Endothelial cell of umbilical vein (primary cell): Measurements from ENCODE around the gene ADGRG1. TPM values are rescaled to one million over a fixed set of nuclear protein-coding genes. Genes with fewer than 3 reads are reported as not detected.

Source experiments
- BruUV-seq: library from RNA; stranded (reverse); fragments of 400-500 nt; replicated peaks from 2 replicates; lab custom pipeline; 2021; lab: Mats Ljungman, UMichigan
- CTCF ChIA-PET: fragments of 300-600, 350-600 bp; sonication (Branson Sonifier 250); formaldehyde crosslinking; loops from one replicate; lab custom pipeline; 2021; ENCODE audit warnings: antibody characterized with exemption, inconsistent platforms; lab: Charles Lee
- POLR2A ChIA-PET: fragments of 300-600, 350-600 bp; sonication (Branson Sonifier 250); formaldehyde crosslinking; loops from one replicate; lab custom pipeline; 2021; ENCODE audit warnings: antibody characterized with exemption, inconsistent platforms; lab: Charles Lee
- DNase-seq: peaks from one replicate; pipeline ENCODE4 v3.0.0-alpha.2; 2011; ENCODE audit warnings: low read depth, low spot score
- FAIRE-seq: peaks from 2 replicates; lab custom pipeline; 2011; peaks lifted over from hg19 to GRCh38; lab: Jason Lieb, UNC
- H2AFZ ChIP-seq: 2 replicates; pipeline ENCODE4 v1.6.0; 2012; ENCODE audit warnings: low read depth, low read length, control low read depth, inconsistent platforms
- H3K27ac ChIP-seq: 2 replicates; pipeline ENCODE4 v1.5.1; 2011; ENCODE audit warnings: low read depth, mild to moderate bottlenecking, control low read depth, low read length, moderate library complexity; ENCODE audit not compliant: insufficient read depth
- H3K27me3 ChIP-seq, 2 experiments: 2 replicates each; pipeline versions ENCODE4 v1.6.0 to v1.6.1; 2011; ENCODE audit warnings: low read length in 2 of 2, mixed read lengths in 1 of 2; ENCODE audit not compliant: control insufficient read depth in 2 of 2, insufficient read depth in 2 of 2
- H3K36me3 ChIP-seq, 2 experiments: 2 replicates in 1 of 2; 3 replicates in 1 of 2; pipeline ENCODE4 v1.5.1; 2011; ENCODE audit warnings: low read length in 2 of 2, mild to moderate bottlenecking in 1 of 2, moderate library complexity in 1 of 2; ENCODE audit not compliant: control insufficient read depth in 2 of 2, insufficient read depth in 2 of 2; ENCODE audit errors: extremely low read depth in 1 of 2
- H3K4me1 ChIP-seq: 3 replicates; pipeline ENCODE4 v1.5.1; 2011; ENCODE audit warnings: mild to moderate bottlenecking, low read length; ENCODE audit not compliant: control insufficient read depth, insufficient read depth; ENCODE audit errors: extremely low read depth
- H3K4me2 ChIP-seq: 2 replicates; pipeline ENCODE4 v1.6.1; 2011; ENCODE audit warnings: low read length, control low read depth, mixed read lengths; ENCODE audit not compliant: insufficient read depth
- H3K4me3 ChIP-seq, 3 experiments: fragments of 200-600 bp in 1 of 3; sonication (generic), shearing (Covaris generic) in 1 of 3; replicated peaks in 1 of 3; 2 replicates each; pipeline ENCODE4 v1.5.1; 2011 to 2016; ENCODE audit warnings: control low read depth in 3 of 3, low read length in 3 of 3, mild to moderate bottlenecking in 2 of 3, inconsistent platforms in 1 of 3, low read depth in 1 of 3, moderate library complexity in 1 of 3; ENCODE audit not compliant: insufficient read depth in 1 of 3
- H3K79me2 ChIP-seq: 2 replicates; pipeline ENCODE4 v1.6.0; 2012; ENCODE audit warnings: low read length, inconsistent platforms; ENCODE audit not compliant: control insufficient read depth, insufficient read depth
- H3K9ac ChIP-seq: replicated peaks from 2 replicates; pipeline ENCODE3; 2011; ENCODE audit warnings: low read length, control low read depth; ENCODE audit not compliant: insufficient read depth; ENCODE audit errors: extremely low read depth
- H3K9me1 ChIP-seq: replicated peaks from 3 replicates; pipeline ENCODE4 v1.6.0; 2011; ENCODE audit warnings: mild to moderate bottlenecking, low read length; ENCODE audit not compliant: control insufficient read depth, insufficient read depth; ENCODE audit errors: extremely low read depth
- H3K9me3 ChIP-seq: replicated peaks from 2 replicates; pipeline ENCODE4 v1.5.1; 2012; ENCODE audit warnings: low read length, inconsistent platforms; ENCODE audit not compliant: control insufficient read depth, insufficient read depth
- H4K20me1 ChIP-seq: replicated peaks from 2 replicates; pipeline ENCODE3; 2011; ENCODE audit warnings: mild to moderate bottlenecking, low read length; ENCODE audit not compliant: control insufficient read depth, insufficient read depth; ENCODE audit errors: extremely low read depth
- CTCF ChIP-seq, 2 donors: IDR thresholded peaks; 1 replicate in 1 of 2; 2 replicates in 1 of 2; pipeline ENCODE4 v1.5.1; 2011; ENCODE audit warnings: low read length in 2 of 2, mild to moderate bottlenecking in 2 of 2, moderate library complexity in 2 of 2, control low read depth in 1 of 2, inconsistent platforms in 1 of 2, low read depth in 1 of 2; ENCODE audit not compliant: insufficient read depth in 1 of 2; ENCODE audit errors: extremely low read depth in 1 of 2
- EZH2 ChIP-seq: IDR thresholded peaks from 2 replicates; pipeline ENCODE4 v1.6.1; 2012; ENCODE audit warnings: borderline replicate concordance, low read depth, mild to moderate bottlenecking, moderate library complexity, low read length, inconsistent platforms; ENCODE audit not compliant: severe bottlenecking
- GATA2 ChIP-seq: IDR thresholded peaks from 2 replicates; pipeline ENCODE4 v1.7.0; 2011; ENCODE audit warnings: low read depth, mild to moderate bottlenecking, moderate library complexity, mixed read lengths, low read length; ENCODE audit not compliant: insufficient read length, insufficient read depth
- MAX ChIP-seq: IDR thresholded peaks from 2 replicates; pipeline ENCODE4 v1.6.1; 2011; ENCODE audit not compliant: insufficient read depth, insufficient read length
- dilution Hi-C: fragments of 300-500 bp; cut with MboI; formaldehyde crosslinking; loops from one replicate; pipeline ENCODE4 v1.15.0; 2019; ENCODE audit warnings: low sequenced_read_pairs; ENCODE audit not compliant: extremely low pct_ligation_motif_present
- intact Hi-C: fragments of 100-400 bp; cut with micrococcal nuclease; formaldehyde crosslinking; loops from one replicate; pipeline ENCODE4 v1.10.0; 2022
- polyA plus RNA-seq, 4 experiments: library from polyadenylated mRNA; depleted of rRNA in 3 of 4; stranded (reverse) in 3 of 4; unstranded in 1 of 4; fragments of >200 nt; gene quantifications; 2 replicates each; pipeline versions ENCODE4 v1.2.1 to v1.2.3, GENCODE V29; 2011 to 2012; ENCODE audit warnings: missing spikeins in 1 of 4
- total RNA-seq: library from RNA; stranded (reverse); gene quantifications from 2 replicates; pipeline ENCODE4 v1.2.3, GENCODE V29; 2021

The ADGRG1 gene
- total and polyA plus RNA-seq, 2 donors (not counting 3 experiments of a cell fraction or from before 2014, with no cell fraction given), result 45.6 to 92.5 TPM

- DNase-seq, result peak; percentile 60
- BruUV-seq, result no TSS peak
- H3K79me2 ChIP-seq, result peaks cover 38% of the 10 kb centered on the region
- peaks cover 34% of the 10 kb centered on the region for H3K4me1 ChIP-seq
- TF ChIP-seq CTCF (IDR thresholded peaks at IDR 0.05; ENCODE audit: extremely low read depth in 1 of 2, insufficient read depth in 1 of 2, low read depth in 1 of 2, low read length in 2 of 2), result peak; percentile 16 to 34
- no peak for TF ChIP-seq GATA2
- dilution Hi-C loops, result no loop called here
- no peaks in the 10 kb centered on the region for H4K20me1 ChIP-seq
- H3K27me3 ChIP-seq, result no peaks in the 10 kb centered on the region
- CTCF ChIA-PET, result interaction anchor here (0.7 to 3.0 kb wide), 14 partner anchors 8 to 109 kb away, joined by 3 to 68 read pairs (median 4); partner anchors contain the start of gene ADGRG3
- peak overlapping the region; percentile 88 for H3K27ac ChIP-seq
- H3K4me2 ChIP-seq, result no peak overlapping the region
- peak overlapping the region; percentile 50 for H3K9ac ChIP-seq
- no peak overlapping the region for H2AFZ ChIP-seq
- no peaks in the 10 kb centered on the region for H3K36me3 ChIP-seq
- no peak overlapping the region for H3K4me3 ChIP-seq
- POLR2A ChIA-PET, result interaction anchor here (0.9 to 1.3 kb wide), 2 partner anchors 16 to 19 kb away, joined by 3 to 9 read pairs; no protein-coding TSS in a partner anchor
- no peaks in the 10 kb centered on the region for H3K9me3 ChIP-seq
- FAIRE-seq, result peak; percentile 87
- H3K9me1 ChIP-seq, result no peaks in the 10 kb centered on the region
- intact Hi-C loops, result no loop called here
These were observed 1.1 kb upstream of the ADGRG1 start for GRCh38 chr16:57627184-57627871.

- peak overlapping the region; percentile 88 for H3K27ac ChIP-seq
- no TSS peak for BruUV-seq
- H3K36me3 ChIP-seq, result no peaks in the 10 kb centered on the region
- H3K4me1 ChIP-seq, result peaks cover 49% of the 10 kb centered on the region
- POLR2A ChIA-PET, result interaction anchor here (0.6 to 1.3 kb wide), 4 partner anchors 9 to 106 kb away, joined by 3 to 9 read pairs (median 3); no protein-coding TSS in a partner anchor
- FAIRE-seq, result no peak
- H3K79me2 ChIP-seq, result peaks cover 53% of the 10 kb centered on the region
- no peaks in the 10 kb centered on the region for H3K9me1 ChIP-seq
- peak overlapping the region; percentile 7 to 48 (median 45) for H3K4me3 ChIP-seq
- H4K20me1 ChIP-seq, result no peaks in the 10 kb centered on the region
- peak; percentile 23 for TF ChIP-seq MAX
- no peak for TF ChIP-seq EZH2
- DNase-seq, result no peak
- peak overlapping the region; percentile 62 for H3K4me2 ChIP-seq
- no peaks in the 10 kb centered on the region for H3K27me3 ChIP-seq
- CTCF ChIA-PET, result interaction anchor here (0.7 to 3.0 kb wide), 8 partner anchors 10 to 52 kb away, joined by 3 to 68 read pairs (median 9); no protein-coding TSS in a partner anchor
- no peaks in the 10 kb centered on the region for H3K9me3 ChIP-seq
- peak overlapping the region; percentile 1 for H2AFZ ChIP-seq
- dilution Hi-C loops (no loop called here), intact Hi-C loops (loop anchor here (1.0 kb wide), 3 partner anchors 8 to 38 kb away; no protein-coding TSS in a partner anchor)
- H3K9ac ChIP-seq, result peak overlapping the region; percentile 50
These were observed 408 bp downstream of the ADGRG1 start for GRCh38 chr16:57628783-57629293.
